NCI-H345 treated with DMSO at 0.1 percent for 48 hours (cell line): ENCODE data around the gene FOXK1.
A peak's percentile ranks its signal among the peaks of the same experiment; 100 is the strongest.

Experiments used
- DNase-seq: peaks from one replicate; lab custom pipeline; 2025; ENCODE audit not compliant: unreplicated experiment; lab: John Stamatoyannopoulos, UW

Gene FOXK1

GRCh38 chr7:4694305-4694704 lies 12.2 kb downstream of the FOXK1 start:
- no peak for DNase-seq

- DNase-seq = no peak
Observed at GRCh38 chr7:4698707-4699275, 16.7 kb downstream of the FOXK1 start.

GRCh38 chr7:4699841-4700240 lies 17.7 kb downstream of the FOXK1 start:
- peak; percentile 20 for DNase-seq

DNA sequence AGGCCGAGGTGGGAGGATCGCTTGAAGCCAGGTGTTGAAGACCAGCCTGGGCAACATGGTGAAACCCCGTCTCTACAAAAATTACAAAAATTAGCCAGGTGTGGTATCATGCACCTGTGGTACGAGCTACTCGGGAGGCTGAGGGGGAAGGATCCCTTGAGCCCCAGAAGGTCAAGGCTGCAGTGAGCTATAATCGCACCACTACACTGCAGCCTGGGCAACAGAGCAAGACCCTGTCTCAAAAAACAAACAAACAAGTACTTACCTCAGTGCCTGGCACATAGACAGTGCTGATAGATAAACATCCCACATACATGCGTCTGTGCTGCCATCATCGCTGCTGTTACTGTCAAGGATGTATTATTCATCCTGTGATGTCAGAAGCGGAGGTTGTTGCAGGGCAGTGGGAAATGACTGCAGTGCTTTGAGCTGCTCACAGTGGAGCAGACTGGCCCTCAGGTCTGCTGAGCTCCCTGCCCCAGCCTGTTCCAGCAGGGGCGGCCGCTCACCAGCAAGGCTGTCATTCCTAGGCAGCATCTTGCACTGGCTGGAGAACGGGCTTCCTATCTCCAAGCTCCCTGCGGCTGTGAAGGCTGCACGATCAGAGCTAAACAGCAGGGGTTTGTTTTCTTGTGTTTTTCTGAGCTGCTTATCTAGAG lies 18.6 kb downstream of the FOXK1 start:
- DNase-seq = no peak

DNA sequence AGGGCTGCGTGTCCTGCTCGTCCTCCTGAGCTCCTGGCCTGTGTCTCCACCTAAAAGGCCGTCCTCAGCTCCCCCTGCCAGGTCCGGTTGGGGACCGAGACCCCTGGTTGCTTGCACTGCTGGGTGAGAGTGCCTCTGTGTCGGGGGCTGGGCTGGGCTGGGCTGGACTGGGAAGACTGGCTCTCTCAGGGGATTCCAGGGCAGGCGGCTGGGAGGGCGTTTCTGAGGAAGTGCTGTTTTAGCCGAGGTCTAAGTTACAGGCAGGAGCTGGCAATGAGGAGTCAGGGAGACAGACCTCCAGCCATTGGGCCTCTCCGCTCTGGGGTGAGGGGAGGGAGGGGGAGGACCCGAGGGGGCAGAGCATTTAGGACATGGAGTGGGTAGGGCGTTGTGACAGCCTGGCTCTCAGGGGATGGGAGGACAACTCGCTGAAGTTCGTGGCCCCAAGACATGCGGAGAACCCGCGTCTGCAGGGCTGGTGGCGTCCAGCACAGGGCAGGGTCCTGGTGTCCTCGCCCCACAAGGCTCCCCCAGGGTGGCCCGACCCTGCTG lies 20.9 kb downstream of the FOXK1 start:
- DNase-seq = no peak

DNA sequence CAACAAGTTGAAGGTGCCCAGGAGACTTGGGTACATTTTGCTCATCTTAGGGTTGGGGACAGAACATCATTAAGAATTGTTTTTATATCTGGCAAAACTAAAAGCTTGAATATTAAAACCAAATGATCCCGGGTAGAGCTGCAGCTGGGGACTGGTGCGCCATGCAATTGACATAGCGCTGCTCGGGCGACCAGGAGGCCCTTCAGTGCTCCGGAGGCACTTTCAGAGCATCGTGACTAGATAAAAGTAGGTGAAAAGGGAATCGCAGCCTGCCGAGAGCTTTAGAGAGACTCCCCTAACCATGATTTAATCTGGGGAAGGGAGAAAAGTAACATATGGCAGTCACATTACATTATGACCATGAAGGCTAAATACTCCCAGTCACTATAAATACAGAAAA lies 21.4 kb downstream of the FOXK1 start:
- DNase-seq = no peak

DNA sequence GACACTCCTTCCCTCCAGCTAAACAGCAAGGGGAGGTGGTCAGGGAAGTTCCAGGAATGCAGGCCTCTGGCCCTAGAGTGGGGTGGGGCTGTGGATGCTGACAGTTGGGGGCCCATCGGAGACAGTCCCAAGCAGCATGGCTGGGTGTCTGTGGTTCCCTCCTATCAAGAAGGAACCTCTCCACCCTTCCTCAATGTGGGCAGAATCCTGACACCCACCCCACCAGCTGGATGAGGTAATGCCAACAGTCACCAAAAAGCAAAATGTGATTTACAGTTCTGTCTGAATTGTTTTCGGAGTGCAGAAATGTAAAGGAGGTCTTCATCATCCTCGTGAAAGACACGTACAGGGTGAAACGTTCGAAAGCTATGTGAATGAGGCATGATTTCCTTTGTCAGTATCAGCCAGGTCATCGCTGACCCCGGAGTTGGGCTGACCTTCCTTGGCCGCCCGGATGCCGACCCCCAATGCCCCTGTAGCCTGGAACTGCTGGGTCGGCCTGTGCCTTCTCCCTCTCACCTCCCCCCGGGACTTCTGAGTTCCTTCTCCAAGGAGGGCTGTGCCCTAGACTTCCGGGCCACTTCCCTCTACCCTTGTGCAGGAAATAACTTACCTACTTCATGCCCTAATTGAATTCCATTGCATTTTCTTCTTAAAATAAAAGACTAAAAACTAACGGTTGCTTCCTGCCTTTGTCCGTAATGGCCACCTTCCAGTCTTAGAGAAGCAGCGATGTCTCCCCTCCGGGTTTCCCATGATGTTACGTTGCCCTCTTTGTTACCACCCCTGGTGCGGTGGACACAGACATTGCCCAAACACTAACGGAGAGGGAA lies 24.5 kb downstream of the FOXK1 start:
- no peak for DNase-seq

GRCh38 chr7:4707217-4707741 lies 25.2 kb downstream of the FOXK1 start:
- DNase-seq = no peak

DNA sequence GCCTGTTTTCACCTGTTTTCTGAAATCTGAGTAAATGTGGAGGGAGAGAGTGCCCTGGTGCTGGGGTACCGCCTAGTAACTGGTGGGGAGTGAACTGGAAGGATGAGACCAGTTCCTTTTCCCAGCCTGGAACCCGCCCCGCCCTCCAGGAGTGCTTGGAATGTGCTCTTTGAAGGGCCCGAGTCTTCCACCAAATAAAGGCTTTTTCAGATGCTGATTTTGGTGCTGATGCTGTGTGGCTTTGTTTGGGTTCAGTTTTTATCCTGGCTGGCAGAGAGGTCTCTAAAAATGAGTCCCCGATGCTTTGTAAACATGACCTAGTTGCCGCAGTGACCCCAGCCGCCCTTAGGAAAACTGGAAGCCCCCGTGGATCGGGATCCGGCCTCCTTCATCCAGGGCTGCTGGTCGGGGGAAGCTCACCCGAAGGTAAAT lies 25.9 kb downstream of the FOXK1 start:
- no peak for DNase-seq

GRCh38 chr7:4709187-4709586 lies 27.1 kb downstream of the FOXK1 start:
- no peak for DNase-seq

DNA sequence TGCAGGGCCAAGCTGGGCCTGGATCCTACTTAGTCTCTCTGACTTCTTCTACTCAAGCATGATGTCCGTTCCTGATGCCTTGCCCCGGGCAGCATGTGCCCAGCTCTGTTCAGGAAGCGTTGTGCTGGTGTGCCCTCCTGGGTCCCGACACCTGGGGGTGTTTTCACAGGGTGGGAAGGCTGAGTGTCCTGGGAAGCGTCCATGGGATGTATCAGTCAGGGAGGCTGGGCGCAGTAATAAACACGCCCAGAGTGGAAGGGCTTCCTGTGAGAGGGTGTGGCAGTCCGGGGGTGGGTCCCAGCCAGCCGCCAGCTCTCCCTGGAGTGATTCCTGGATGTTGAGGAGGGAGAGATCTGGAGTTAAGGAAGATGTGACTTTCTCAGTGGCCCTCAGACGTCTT lies 29.0 kb downstream of the FOXK1 start:
- no peak for DNase-seq

DNA sequence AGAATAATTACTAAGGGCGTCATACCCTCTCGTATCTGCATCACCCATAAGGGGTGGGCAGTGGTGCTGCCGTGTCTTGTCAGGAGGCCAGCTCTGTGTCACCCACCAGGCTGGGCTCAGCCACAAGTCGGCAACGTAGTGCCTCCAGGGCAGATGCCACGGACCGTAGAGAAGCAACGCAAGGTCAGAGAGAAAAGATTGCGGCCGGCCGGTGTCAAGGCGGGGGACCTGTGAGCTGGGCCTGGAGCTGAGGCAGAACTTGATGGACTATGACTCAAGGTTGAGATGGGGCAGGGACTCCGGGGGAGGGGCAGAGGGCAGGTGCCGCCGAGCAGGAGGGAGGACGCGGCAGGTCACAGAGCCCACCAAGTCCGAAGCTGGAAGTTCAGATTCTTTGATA lies 29.5 kb downstream of the FOXK1 start:
- DNase-seq = no peak

- DNase-seq = peak; percentile 57
Observed at GRCh38 chr7:4712281-4713182, 30.4 kb downstream of the FOXK1 start.

DNA sequence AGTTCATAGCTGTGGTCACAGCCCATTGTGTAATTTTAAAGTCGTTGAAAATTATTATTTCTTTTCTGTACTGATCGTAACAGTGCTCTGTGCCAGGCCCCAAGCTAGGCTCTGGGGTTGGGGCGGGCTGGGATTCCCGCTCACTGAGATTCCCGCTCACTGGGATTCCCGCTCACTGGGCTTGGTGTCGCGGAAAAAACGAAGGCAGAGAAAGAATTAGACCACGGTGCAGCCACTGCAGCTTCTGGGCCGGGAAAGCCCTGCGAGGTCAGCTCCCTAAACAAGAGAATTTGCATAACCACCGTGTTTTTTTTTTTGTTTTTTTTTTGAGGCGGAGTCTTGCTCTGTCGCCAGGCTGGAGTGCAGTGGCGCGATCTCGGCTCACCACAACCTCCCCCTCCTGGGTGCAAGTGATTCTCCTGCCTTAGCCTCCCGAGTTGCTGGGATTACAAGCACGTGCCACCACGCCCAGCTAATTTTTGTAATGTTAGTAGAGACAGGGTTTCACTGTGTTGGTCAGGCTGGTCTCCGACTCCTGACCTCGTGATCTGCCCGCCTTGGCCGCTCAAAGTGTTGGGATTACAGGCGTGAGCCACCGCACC lies 31.2 kb downstream of the FOXK1 start:
- no peak for DNase-seq

GRCh38 chr7:4714161-4714700 lies 32.1 kb downstream of the FOXK1 start:
- no peak for DNase-seq

- no peak for DNase-seq
Observed at GRCh38 chr7:4714767-4715409, 32.8 kb downstream of the FOXK1 start.

- no peak for DNase-seq
Observed at GRCh38 chr7:4715410-4715776, 33.3 kb downstream of the FOXK1 start.

DNA sequence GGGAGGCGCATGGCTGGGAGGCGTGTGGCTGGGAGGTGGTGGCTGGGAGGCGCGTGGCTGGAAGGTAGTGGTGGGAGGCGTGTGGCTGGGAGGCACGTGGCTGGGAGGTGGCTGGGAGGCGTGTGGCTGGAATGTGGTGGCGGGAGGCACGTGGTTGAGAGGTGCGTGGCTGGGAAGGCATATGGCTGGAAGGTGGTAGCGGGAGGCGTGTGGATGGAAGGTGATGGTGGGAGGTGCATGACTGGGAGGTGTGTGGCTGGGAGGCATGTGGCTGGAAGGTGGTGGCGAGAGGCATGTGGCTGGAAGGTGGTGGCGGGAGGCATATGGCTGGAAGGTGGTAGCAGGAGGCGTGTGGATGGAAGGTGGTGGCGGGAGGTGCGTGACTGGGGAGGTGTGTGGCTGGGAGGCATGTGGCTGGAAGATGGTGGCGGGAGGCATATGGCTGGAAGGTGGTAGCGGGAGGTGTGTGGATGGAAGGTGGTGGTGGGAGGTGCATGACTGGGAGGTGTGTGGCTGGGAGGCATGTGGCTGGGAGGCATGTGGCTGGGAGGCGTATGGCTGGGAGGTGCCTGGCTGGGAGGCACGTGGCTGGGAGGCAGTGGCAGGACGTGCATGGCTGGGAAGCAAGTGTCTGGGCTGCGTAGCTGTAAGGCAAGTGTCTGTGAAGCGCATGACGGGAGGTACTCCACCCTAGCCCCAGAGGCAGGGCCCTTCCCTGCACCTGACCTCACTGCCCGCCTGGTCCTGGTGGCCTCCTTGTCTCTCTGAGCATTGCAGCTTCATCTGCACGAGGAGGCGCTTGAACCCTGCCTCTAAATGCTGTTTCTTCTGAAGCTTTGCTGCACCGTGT lies 35.1 kb downstream of the FOXK1 start:
- DNase-seq = no peak

GRCh38 chr7:4718075-4718474 lies 36.0 kb downstream of the FOXK1 start:
- no peak for DNase-seq
